HepG2 (cell line): ENCODE data around the gene NFS1. TPM values are rescaled to one million over a fixed set of nuclear protein-coding genes. Genes with fewer than 3 reads are reported as not detected.

Experiments
- ATAC-seq: fragments of 200-7000 bp; cut with Tn5 transposase; 3 replicates; pipeline ENCODE4 v1.9.1; 2020; ENCODE audit warnings: mild to moderate bottlenecking, moderate library complexity
- BruUV-seq: library from RNA; stranded (reverse); fragments of 400-500 nt; replicated peaks from 2 replicates; lab custom pipeline; 2021; lab: Mats Ljungman, UMichigan
- CTCF ChIA-PET: fragments of 300-600 bp; formaldehyde crosslinking; extraction: SDS; loops from one replicate; lab custom pipeline; 2021; ENCODE audit warnings: low total read pairs, inconsistent platforms, low intra/inter-chr PET ratio; lab: Yijun Ruan, JAX
- POLR2A ChIA-PET: fragments of 350-600 bp; sonication (Branson Sonifier 250); formaldehyde crosslinking; loops from one replicate; lab custom pipeline; 2020; ENCODE audit warnings: antibody characterized with exemption, inconsistent platforms; lab: Yijun Ruan, JAX
- DNase-seq: peaks from one replicate; pipeline ENCODE4 v3.0.0-alpha.2; 2015; ENCODE audit warnings: low spot score
- FAIRE-seq: peaks from 3 replicates; lab custom pipeline; 2011; peaks lifted over from hg19 to GRCh38; lab: Jason Lieb, UNC
- H2AFZ ChIP-seq: one replicate; pipeline ENCODE4 v1.6.1; 2011; ENCODE audit warnings: low read length, inconsistent platforms
- H3K27ac ChIP-seq: fragments of 300-600 bp; 3 replicates; pipeline ENCODE4 v1.8.0; 2011; ENCODE audit warnings: mixed run types, mild to moderate bottlenecking, mixed read lengths, low read length, inconsistent platforms; ENCODE audit not compliant: insufficient read depth; ENCODE audit errors: extremely low read length
- H3K27me3 ChIP-seq, 2 experiments: fragments of 200-600 bp in 1 of 2; 2 replicates in 1 of 2; 3 replicates in 1 of 2; pipeline versions ENCODE4 v1.6.0 to v1.8.0; 2011; ENCODE audit warnings: low read length in 2 of 2, mild to moderate bottlenecking in 2 of 2, moderate library complexity in 2 of 2, inconsistent platforms in 1 of 2; ENCODE audit not compliant: insufficient read depth in 2 of 2, control insufficient read depth in 1 of 2
- H3K36me3 ChIP-seq, 2 experiments: fragments of 200-600 bp in 1 of 2; replicated peaks in 1 of 2; 2 replicates in 1 of 2; 3 replicates in 1 of 2; pipeline versions ENCODE4 v1.5.1 to v1.8.0; 2011; ENCODE audit warnings: low read length in 2 of 2, inconsistent platforms in 1 of 2; ENCODE audit not compliant: insufficient read depth in 2 of 2, control insufficient read depth in 1 of 2
- H3K4me1 ChIP-seq: 2 replicates; pipeline ENCODE4 v1.5.1; 2012; ENCODE audit warnings: low read length, inconsistent platforms; ENCODE audit not compliant: insufficient read depth
- H3K4me2 ChIP-seq: 2 replicates; pipeline ENCODE4 v1.6.0; 2011; ENCODE audit warnings: low read depth, low read length, inconsistent platforms
- H3K4me3 ChIP-seq, 3 experiments: fragments of 200-600 bp in 1 of 3; sonication (generic), shearing (Covaris generic) in 1 of 3; replicated peaks in 1 of 3; 2 replicates each; pipeline ENCODE4 v1.5.1; 2011 to 2016; ENCODE audit warnings: low read length in 3 of 3, inconsistent platforms in 2 of 3, low read depth in 2 of 3, mild to moderate bottlenecking in 2 of 3, control low read depth in 1 of 3, mixed read lengths in 1 of 3; ENCODE audit not compliant: insufficient read depth in 1 of 3
- H3K79me2 ChIP-seq: one replicate; pipeline ENCODE4 v1.6.1; 2011; ENCODE audit warnings: low read length, inconsistent platforms; ENCODE audit not compliant: insufficient read depth
- H3K9ac ChIP-seq: 2 replicates; pipeline ENCODE4 v1.6.0; 2011; ENCODE audit warnings: mild to moderate bottlenecking, low read depth, low read length, inconsistent platforms; ENCODE audit not compliant: insufficient read depth
- H3K9me3 ChIP-seq: 2 replicates; pipeline ENCODE4 v1.5.1; 2012; ENCODE audit warnings: mild to moderate bottlenecking, low read length
- H4K20me1 ChIP-seq: 2 replicates; pipeline ENCODE4 v1.6.0; 2011; ENCODE audit warnings: inconsistent platforms, mild to moderate bottlenecking, low read length, moderate library complexity; ENCODE audit not compliant: insufficient read depth
- CHCHD3 ChIP-seq: sonication (generic); formaldehyde crosslinking; IDR thresholded peaks from 2 replicates; pipeline ENCODE4 v1.8.0; 2022; ENCODE audit warnings: mild to moderate bottlenecking, missing genetic modification reagents, moderate library complexity
- FOSL1 ChIP-seq: sonication (generic); formaldehyde crosslinking; IDR thresholded peaks from 2 replicates; pipeline ENCODE4 v1.9.0; 2021; ENCODE audit warnings: missing genetic modification reagents, borderline replicate concordance
- HOXA3 ChIP-seq: sonication (generic); formaldehyde crosslinking; IDR thresholded peaks from 2 replicates; pipeline ENCODE4 v1.5.0; 2020; ENCODE audit warnings: missing genetic modification reagents
- NFKBIZ ChIP-seq: IDR thresholded peaks from 2 replicates; pipeline ENCODE4 v1.6.1; 2018; ENCODE audit warnings: missing genetic modification reagents, missing compliant biosample characterization
- RARA ChIP-seq: IDR thresholded peaks from 2 replicates; pipeline ENCODE4 v1.6.1; 2016; ENCODE audit warnings: missing genetic modification reagents, missing compliant biosample characterization
- TOPORS ChIP-seq: sonication (generic); formaldehyde crosslinking; IDR thresholded peaks from 2 replicates; pipeline ENCODE4 v1.8.0; 2023; ENCODE audit warnings: mild to moderate bottlenecking, missing genetic modification reagents
- ZBTB21 ChIP-seq: sonication (generic); formaldehyde crosslinking; IDR thresholded peaks from 2 replicates; pipeline ENCODE4 v1.4.0; 2020; ENCODE audit warnings: missing genetic modification reagents
- ZFY ChIP-seq: sonication (generic); formaldehyde crosslinking; IDR thresholded peaks from 2 replicates; pipeline ENCODE4 v1.4.0; 2020; ENCODE audit warnings: missing genetic modification reagents
- ZNF160 ChIP-seq: sonication (generic); formaldehyde crosslinking; IDR thresholded peaks from 2 replicates; pipeline ENCODE4 v1.8.0; 2022; ENCODE audit warnings: mild to moderate bottlenecking, inconsistent platforms, missing genetic modification reagents
- ZNF20 ChIP-seq: sonication (generic); formaldehyde crosslinking; IDR thresholded peaks from 2 replicates; pipeline ENCODE4 v1.4.0; 2020; ENCODE audit warnings: mild to moderate bottlenecking, moderate library complexity, missing genetic modification reagents
- ZNF333 ChIP-seq: sonication (generic); formaldehyde crosslinking; IDR thresholded peaks from 2 replicates; pipeline ENCODE4 v1.4.0; 2020; ENCODE audit warnings: mild to moderate bottlenecking, missing genetic modification reagents, borderline replicate concordance
- ZNF335 ChIP-seq: sonication (generic); formaldehyde crosslinking; IDR thresholded peaks from 2 replicates; pipeline ENCODE4 v1.4.0; 2020; ENCODE audit warnings: missing genetic modification reagents
- ZNF337 ChIP-seq: sonication (generic); formaldehyde crosslinking; IDR thresholded peaks from 2 replicates; pipeline ENCODE4 v1.5.1; 2020; ENCODE audit warnings: missing genetic modification reagents, low read depth, mild to moderate bottlenecking, borderline replicate concordance
- ZNF468 ChIP-seq: sonication (generic); formaldehyde crosslinking; IDR thresholded peaks from 2 replicates; pipeline ENCODE4 v1.8.0; 2022; ENCODE audit warnings: mild to moderate bottlenecking, moderate library complexity, missing genetic modification reagents
- ZNF652 ChIP-seq: IDR thresholded peaks from 2 replicates; pipeline ENCODE4 v1.6.1; 2016; ENCODE audit warnings: low read depth, borderline replicate concordance
- WGBS: methylation state at CpG from one replicate; pipeline ENCODE4 v1.1.6; 2017; ENCODE audit warnings: low lambda C conversion rate; 5-methylcytosine and 5-hydroxymethylcytosine counted together
- in situ Hi-C: cut with HindIII; loops from 2 replicates; pipeline ENCODE4 v1.10.0; 2017; ENCODE audit warnings: low pct_unique_long_range_greater_than_20kb; ENCODE audit not compliant: extremely low pct_ligation_motif_present
- intact Hi-C: fragments of 100-400 bp; cut with micrococcal nuclease; formaldehyde crosslinking; loops from one replicate; pipeline ENCODE4 v1.10.0; 2022; ENCODE audit not compliant: unreplicated experiment
- polyA plus RNA-seq, 8 experiments: library from polyadenylated mRNA; depleted of rRNA in 3 of 8; stranded (reverse) in 7 of 8; unstranded in 1 of 8; fragments of >200 nt; fragmentation: Illumina TruSeq in 4 of 8; extraction: Trizol in 4 of 8; gene quantifications; 2 replicates each; pipeline versions ENCODE4 v1.2.1 to v1.2.3, GENCODE V29; 2011 to 2016; ENCODE audit warnings: low read depth in 4 of 8, missing spikeins in 1 of 8, mixed read lengths in 1 of 8; ENCODE audit not compliant: insufficient read depth in 1 of 8
- total RNA-seq, 5 experiments: library from RNA; depleted of rRNA; stranded (reverse); fragments of >200 nt; fragmentation: Illumina TruSeq; extraction: Trizol; gene quantifications; 2 replicates each; pipeline ENCODE4 v1.2.3, GENCODE V29; 2016; ENCODE audit warnings: low read depth in 1 of 5
- TF ChIP-seq, protein P1 (sequence below): sonication (generic); formaldehyde crosslinking; IDR thresholded peaks from 2 replicates; pipeline ENCODE4 v1.9.0; 2022; ENCODE audit warnings: missing genetic modification reagents, mild to moderate bottlenecking, borderline replicate concordance
- TF ChIP-seq, protein P2 (sequence below): sonication (generic); formaldehyde crosslinking; IDR thresholded peaks from 2 replicates; pipeline ENCODE4 v1.5.0; 2020; ENCODE audit warnings: missing genetic modification reagents
- TF ChIP-seq, protein P3 (sequence below): sonication (generic); formaldehyde crosslinking; IDR thresholded peaks from 2 replicates; pipeline ENCODE4 v1.5.1; 2020; ENCODE audit warnings: missing genetic modification reagents, mild to moderate bottlenecking, borderline replicate concordance

Gene NFS1
- total and polyA plus RNA-seq, 2 of the 13 experiments (the other 11 are each of a cell fraction or from before 2014, with no cell fraction given), result 65.9 to 88.1 TPM

DNA sequence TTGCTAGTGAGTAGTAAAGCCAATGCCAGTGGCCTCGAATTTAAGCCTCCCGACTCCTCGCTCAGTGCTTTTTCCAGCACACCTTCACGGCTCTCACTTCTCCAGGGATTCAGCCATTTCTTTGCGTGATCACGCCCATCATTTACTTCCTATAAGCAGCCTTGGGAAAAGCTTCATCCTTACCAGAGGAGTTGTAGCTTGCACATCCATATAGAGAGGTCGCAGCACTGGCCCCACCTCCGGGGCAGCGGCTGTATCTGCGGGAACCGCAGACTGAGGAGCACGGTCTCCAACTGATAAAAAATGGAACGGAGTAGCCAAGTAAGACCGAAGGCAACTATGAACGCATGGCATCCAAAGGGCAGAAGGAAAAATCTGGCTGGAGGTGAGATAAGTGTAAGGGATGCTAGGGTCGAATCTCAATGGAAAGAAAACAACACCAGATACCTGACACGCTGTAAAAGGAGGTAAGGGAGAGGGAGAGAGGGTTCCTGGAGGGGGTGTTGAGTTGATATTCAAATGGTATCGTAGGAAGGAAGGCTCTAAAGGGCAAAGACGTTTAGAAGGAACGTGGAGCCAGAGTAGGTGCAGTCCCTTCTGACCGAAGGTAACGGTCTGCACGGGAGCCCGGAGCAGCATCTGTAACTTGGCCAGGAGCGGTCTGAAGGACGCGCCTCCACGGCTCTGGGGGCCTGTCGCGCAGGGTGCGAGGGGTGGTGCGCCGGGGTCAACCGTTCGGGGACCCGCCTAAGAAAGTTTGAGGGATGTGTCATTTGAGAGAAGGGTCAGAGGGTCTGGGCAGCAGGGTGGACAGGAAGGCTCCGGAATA is 640 bp downstream of the NFS1 start (continued):
- TF ChIP-seq, protein P1, sequence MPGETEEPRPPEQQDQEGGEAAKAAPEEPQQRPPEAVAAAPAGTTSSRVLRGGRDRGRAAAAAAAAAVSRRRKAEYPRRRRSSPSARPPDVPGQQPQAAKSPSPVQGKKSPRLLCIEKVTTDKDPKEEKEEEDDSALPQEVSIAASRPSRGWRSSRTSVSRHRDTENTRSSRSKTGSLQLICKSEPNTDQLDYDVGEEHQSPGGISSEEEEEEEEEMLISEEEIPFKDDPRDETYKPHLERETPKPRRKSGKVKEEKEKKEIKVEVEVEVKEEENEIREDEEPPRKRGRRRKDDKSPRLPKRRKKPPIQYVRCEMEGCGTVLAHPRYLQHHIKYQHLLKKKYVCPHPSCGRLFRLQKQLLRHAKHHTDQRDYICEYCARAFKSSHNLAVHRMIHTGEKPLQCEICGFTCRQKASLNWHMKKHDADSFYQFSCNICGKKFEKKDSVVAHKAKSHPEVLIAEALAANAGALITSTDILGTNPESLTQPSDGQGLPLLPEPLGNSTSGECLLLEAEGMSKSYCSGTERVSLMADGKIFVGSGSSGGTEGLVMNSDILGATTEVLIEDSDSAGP (CRISPR knock-in tag), result no peak
- TF ChIP-seq HOXA3 (no peak), ZNF337 (CRISPR knock-in tag) (no peak), ZFY (CRISPR knock-in tag) (no peak), ZNF468 (no peak), ZNF20 (CRISPR knock-in tag) (no peak), FOSL1 (CRISPR knock-in tag) (no peak)

DNA sequence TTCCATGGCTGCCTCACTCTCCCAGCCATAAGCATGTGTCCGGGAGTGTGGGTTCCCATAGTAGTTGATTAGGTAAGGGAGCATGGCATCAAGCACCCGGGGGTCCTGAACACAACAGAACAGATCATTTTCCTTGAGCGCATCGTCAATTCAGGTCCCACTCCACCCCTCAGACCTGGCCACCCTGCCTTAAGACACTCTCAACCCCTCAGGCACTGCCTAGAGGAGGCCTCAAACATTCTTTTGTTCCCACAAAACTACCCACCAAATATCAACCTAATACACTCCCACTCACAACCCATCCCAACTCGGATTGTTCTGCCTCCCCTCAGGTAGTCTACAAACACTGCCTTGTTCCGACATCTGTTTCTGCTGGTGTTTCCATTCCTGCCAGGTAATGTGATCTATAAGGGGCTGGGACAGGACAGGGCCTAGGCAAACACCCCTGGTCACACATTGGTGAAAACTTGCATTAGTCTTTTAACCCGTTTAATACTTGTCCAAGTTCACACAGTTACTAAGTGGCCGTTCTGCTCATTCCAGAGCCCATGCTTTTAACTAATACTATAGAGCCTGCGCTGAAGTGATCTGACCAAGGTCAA is 1.4 kb downstream of the NFS1 start:
- H2AFZ ChIP-seq, result peak overlapping the region; percentile 74
- peaks cover 5 to 18% of the 10 kb centered on the region in 2 experiments; a peak in 4 of 5 replicates for H3K36me3 ChIP-seq
- peak overlapping the region; percentile 88 for H3K27ac ChIP-seq
- ATAC-seq (peak; percentile 15), FAIRE-seq (peak; percentile 26), DNase-seq (peak; percentile 58)
- H3K4me2 ChIP-seq, result peak overlapping the region; percentile 82
- peak overlapping the region; percentile 97 for H3K9ac ChIP-seq
- H4K20me1 ChIP-seq, result peaks cover 7% of the 10 kb centered on the region; the same call in 1 of the 2 replicates
- H3K4me3 ChIP-seq, result peak overlapping the region; percentile 90 to 98 (median 96)
- BruUV-seq, result no TSS peak
- WGBS, result 17% methylated on average over 9 of the region's 9 CpGs
- peaks cover 54% of the 10 kb centered on the region for H3K4me1 ChIP-seq
- no peaks in the 10 kb centered on the region for H3K9me3 ChIP-seq
- H3K27me3 ChIP-seq, result no peaks in the 10 kb centered on the region; a peak in 1 of 5 replicates
- in situ Hi-C loops, result no loop called here
- peaks cover 38% of the 10 kb centered on the region for H3K79me2 ChIP-seq
- ChIA-PET CTCF (no interaction called here), POLR2A (interaction anchor here (0.9 to 23.6 kb wide), 10 partner anchors 28 to 257 kb away, joined by 3 to 319 read pairs (median 8); partner anchors contain the start of genes CPNE1, ERGIC3, PHF20 and RBM12)
- intact Hi-C loops, result loop anchor here (1.0 to 10.0 kb wide), 5 partner anchors 33 to 233 kb away; partner anchors contain the start of genes CPNE1, RBM12 and RBM39
- peak; percentile 87 for TF ChIP-seq ZNF652
- TF ChIP-seq NFKBIZ (CRISPR knock-in tag), result no peak
- no peak for TF ChIP-seq TOPORS (CRISPR knock-in tag)
- no peak for TF ChIP-seq CHCHD3 (CRISPR knock-in tag)
- TF ChIP-seq, protein P2, sequence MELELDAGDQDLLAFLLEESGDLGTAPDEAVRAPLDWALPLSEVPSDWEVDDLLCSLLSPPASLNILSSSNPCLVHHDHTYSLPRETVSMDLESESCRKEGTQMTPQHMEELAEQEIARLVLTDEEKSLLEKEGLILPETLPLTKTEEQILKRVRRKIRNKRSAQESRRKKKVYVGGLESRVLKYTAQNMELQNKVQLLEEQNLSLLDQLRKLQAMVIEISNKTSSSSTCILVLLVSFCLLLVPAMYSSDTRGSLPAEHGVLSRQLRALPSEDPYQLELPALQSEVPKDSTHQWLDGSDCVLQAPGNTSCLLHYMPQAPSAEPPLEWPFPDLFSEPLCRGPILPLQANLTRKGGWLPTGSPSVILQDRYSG (CRISPR knock-in tag), result no peak
- 0 out of 2 replicates have a peak, but pooled peaks have one; percentile 2 for TF ChIP-seq ZNF335 (CRISPR knock-in tag)
- peak; percentile 39; the same call in 1 of the 2 replicates for TF ChIP-seq ZNF160 (CRISPR knock-in tag)
- peak; percentile 82; the same call in 1 of the 2 replicates for TF ChIP-seq ZNF333 (CRISPR knock-in tag)
- TF ChIP-seq, protein P3, sequence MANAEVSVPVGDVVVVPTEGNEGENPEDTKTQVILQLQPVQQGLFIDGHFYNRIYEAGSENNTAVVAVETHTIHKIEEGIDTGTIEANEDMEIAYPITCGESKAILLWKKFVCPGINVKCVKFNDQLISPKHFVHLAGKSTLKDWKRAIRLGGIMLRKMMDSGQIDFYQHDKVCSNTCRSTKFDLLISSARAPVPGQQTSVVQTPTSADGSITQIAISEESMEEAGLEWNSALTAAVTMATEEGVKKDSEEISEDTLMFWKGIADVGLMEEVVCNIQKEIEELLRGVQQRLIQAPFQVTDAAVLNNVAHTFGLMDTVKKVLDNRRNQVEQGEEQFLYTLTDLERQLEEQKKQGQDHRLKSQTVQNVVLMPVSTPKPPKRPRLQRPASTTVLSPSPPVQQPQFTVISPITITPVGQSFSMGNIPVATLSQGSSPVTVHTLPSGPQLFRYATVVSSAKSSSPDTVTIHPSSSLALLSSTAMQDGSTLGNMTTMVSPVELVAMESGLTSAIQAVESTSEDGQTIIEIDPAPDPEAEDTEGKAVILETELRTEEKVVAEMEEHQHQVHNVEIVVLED (CRISPR knock-in tag), result peak; percentile 64
- 0 out of 2 replicates have a peak, but pooled peaks have one; percentile 25 for TF ChIP-seq RARA (CRISPR knock-in tag)
- TF ChIP-seq ZBTB21, result 0 out of 2 replicates have a peak, but pooled peaks have one; percentile 45
